Activated CD8-positive, alpha-beta memory T cell treated with anti-CD3 and anti-CD28 coated beads for 1 hour (primary cell): ENCODE measurements around the gene HEPACAM.

ENCODE experiments used
- DNase-seq, 2 donors: peaks; one replicate each; pipeline ENCODE4 v3.0.0-alpha.2; 2020; ENCODE audit warnings: low read depth in 1 of 2; ENCODE audit errors: extremely low read depth in 1 of 2

HEPACAM gene

GRCh38 chr11:124943254-124943616, 7.4 kb upstream of the HEPACAM start:
- DNase-seq, result no peak

- DNase-seq, result no peak
Measured at GRCh38 chr11:124942466-124943253, 6.8 kb upstream of the HEPACAM start.

GRCh38 chr11:124941703-124942102, 5.9 kb upstream of the HEPACAM start:
- DNase-seq, result no peak

GRCh38 chr11:124938970-124939369, 3.1 kb upstream of the HEPACAM start:
- DNase-seq, result no peak

GRCh38 chr11:124938206-124938765, 2.4 kb upstream of the HEPACAM start:
- DNase-seq, result no peak

GRCh38 chr11:124937336-124937935, 1.6 kb upstream of the HEPACAM start:
- no peak for DNase-seq

- DNase-seq, result no peak
Measured at GRCh38 chr11:124934862-124935547, 842 bp downstream of the HEPACAM start.

- DNase-seq, result no peak
Measured at GRCh38 chr11:124930799-124931198, 5.0 kb downstream of the HEPACAM start.

GRCh38 chr11:124928942-124929665, 6.7 kb downstream of the HEPACAM start:
- no peak for DNase-seq

- no peak for DNase-seq
Measured at GRCh38 chr11:124923296-124923695, 12.6 kb downstream of the HEPACAM start.

- no peak for DNase-seq
Measured at GRCh38 chr11:124922831-124923230, 13.0 kb downstream of the HEPACAM start.

GRCh38 chr11:124920870-124921609, 14.8 kb downstream of the HEPACAM start:
- peak; percentile 50 to 66 for DNase-seq

- DNase-seq, result no peak
Measured at GRCh38 chr11:124920356-124920755, 15.5 kb downstream of the HEPACAM start.

- DNase-seq, result no peak
Measured at GRCh38 chr11:124919898-124920297, 15.9 kb downstream of the HEPACAM start.

GRCh38 chr11:124918950-124919349, 16.9 kb downstream of the HEPACAM start, which contains the start of gene HEPN1:
TSS of gene HEPN1 (plus strand) at chr11:124919250.
- no peak for DNase-seq

- no peak for DNase-seq
Measured at GRCh38 chr11:124917115-124917637, 18.7 kb downstream of the HEPACAM start.

GRCh38 chr11:124916370-124916710, 19.5 kb downstream of the HEPACAM start:
- DNase-seq, result no peak

GRCh38 chr11:124915541-124916369, 20.1 kb downstream of the HEPACAM start:
- DNase-seq, result no peak

GRCh38 chr11:124902616-124903015, 33.2 kb downstream of the HEPACAM start:
- no peak for DNase-seq
